GM15510 (cell line): ENCODE results near the gene C16orf87.

ENCODE experiments used
- POLR2A ChIP-seq: IDR thresholded peaks from 3 replicates; pipeline ENCODE4 v1.6.1; 2011; ENCODE audit warnings: borderline replicate concordance; ENCODE audit not compliant: insufficient read length; ENCODE audit errors: extremely low read depth

The C16orf87 gene

GRCh38 chr16:46848768-46849764, 18.1 kb upstream of the C16orf87 start:
- TF ChIP-seq POLR2A = no peak

GRCh38 chr16:46845952-46846351, 15.0 kb upstream of the C16orf87 start:
- TF ChIP-seq POLR2A = no peak

- no peak for TF ChIP-seq POLR2A
Observed at GRCh38 chr16:46844771-46845170, 13.8 kb upstream of the C16orf87 start.

GRCh38 chr16:46843898-46844642, 13.1 kb upstream of the C16orf87 start:
- TF ChIP-seq POLR2A = no peak

- TF ChIP-seq POLR2A = no peak
Observed at GRCh38 chr16:46842192-46842895, 11.4 kb upstream of the C16orf87 start.

- TF ChIP-seq POLR2A = no peak
Observed at GRCh38 chr16:46839986-46840443, 9.0 kb upstream of the C16orf87 start.

- TF ChIP-seq POLR2A = no peak
Observed at GRCh38 chr16:46836534-46837530, 5.9 kb upstream of the C16orf87 start.

GRCh38 chr16:46833460-46833800, 2.5 kb upstream of the C16orf87 start:
- TF ChIP-seq POLR2A = no peak

GRCh38 chr16:46832757-46833459, 1.9 kb upstream of the C16orf87 start:
- no peak for TF ChIP-seq POLR2A

GRCh38 chr16:46830417-46830901, 521 bp downstream of the C16orf87 start:
- no peak for TF ChIP-seq POLR2A

GRCh38 chr16:46828943-46829342, 2.0 kb downstream of the C16orf87 start:
- TF ChIP-seq POLR2A = no peak

GRCh38 chr16:46828292-46828691, 2.7 kb downstream of the C16orf87 start:
- no peak for TF ChIP-seq POLR2A

GRCh38 chr16:46826631-46827030, 4.3 kb downstream of the C16orf87 start:
- TF ChIP-seq POLR2A = no peak
